ENCODE results near the gene NFIA. TPM values are rescaled to one million over a fixed set of nuclear protein-coding genes. Genes with fewer than 3 reads are reported as not detected.

Gene NFIA
- polyA plus RNA-seq, 1 donor (not counting 4 experiments of a cell fraction or from before 2014, with no cell fraction given): 14.7 TPM

GRCh38 chr1:61295818-61296537 lies 213.6 kb downstream of the NFIA start:
- no peak overlapping the region for H3K4me3 ChIP-seq (ENCODE audit: control insufficient read depth in 2 of 3, extremely low read depth in 1 of 3, insufficient read depth in 2 of 3, low read depth in 1 of 3, low read length in 3 of 3)
- no peak overlapping the region for H3K9ac ChIP-seq (ENCODE audit: control insufficient read depth, extremely low read depth, insufficient read depth, low read length)
- no peaks in the 10 kb centered on the region for H3K27me3 ChIP-seq (ENCODE audit: control insufficient read depth, extremely low read depth, insufficient read depth, low read length)
- peaks cover 7% of the 10 kb centered on the region for H3K79me2 ChIP-seq (ENCODE audit: control insufficient read depth, insufficient read depth, low read length)
- H3K9me1 ChIP-seq (ENCODE audit: control insufficient read depth, extremely low read depth, insufficient read depth, low read length): no peaks in the 10 kb centered on the region
- H3K27ac ChIP-seq (ENCODE audit: control insufficient read depth, insufficient read depth, low read length): no peak overlapping the region
- H3K9me3 ChIP-seq (ENCODE audit: control insufficient read depth, low read depth, low read length): no peaks in the 10 kb centered on the region
- no peaks in the 10 kb centered on the region for H3K36me3 ChIP-seq (ENCODE audit: control insufficient read depth in 2 of 2, extremely low read depth in 1 of 2, insufficient read depth in 2 of 2, low read length in 2 of 2)
- no peak overlapping the region for H2AFZ ChIP-seq (ENCODE audit: control insufficient read depth, low read length)
- no peak for DNase-seq (ENCODE audit: low read depth, low spot score)
- dilution Hi-C loops (cut with MboI; ENCODE audit: extremely low pct_ligation_motif_present, low sequenced_read_pairs): no loop called here
- TF ChIP-seq, protein P1, sequence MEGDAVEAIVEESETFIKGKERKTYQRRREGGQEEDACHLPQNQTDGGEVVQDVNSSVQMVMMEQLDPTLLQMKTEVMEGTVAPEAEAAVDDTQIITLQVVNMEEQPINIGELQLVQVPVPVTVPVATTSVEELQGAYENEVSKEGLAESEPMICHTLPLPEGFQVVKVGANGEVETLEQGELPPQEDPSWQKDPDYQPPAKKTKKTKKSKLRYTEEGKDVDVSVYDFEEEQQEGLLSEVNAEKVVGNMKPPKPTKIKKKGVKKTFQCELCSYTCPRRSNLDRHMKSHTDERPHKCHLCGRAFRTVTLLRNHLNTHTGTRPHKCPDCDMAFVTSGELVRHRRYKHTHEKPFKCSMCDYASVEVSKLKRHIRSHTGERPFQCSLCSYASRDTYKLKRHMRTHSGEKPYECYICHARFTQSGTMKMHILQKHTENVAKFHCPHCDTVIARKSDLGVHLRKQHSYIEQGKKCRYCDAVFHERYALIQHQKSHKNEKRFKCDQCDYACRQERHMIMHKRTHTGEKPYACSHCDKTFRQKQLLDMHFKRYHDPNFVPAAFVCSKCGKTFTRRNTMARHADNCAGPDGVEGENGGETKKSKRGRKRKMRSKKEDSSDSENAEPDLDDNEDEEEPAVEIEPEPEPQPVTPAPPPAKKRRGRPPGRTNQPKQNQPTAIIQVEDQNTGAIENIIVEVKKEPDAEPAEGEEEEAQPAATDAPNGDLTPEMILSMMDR (optimal IDR thresholded peaks at IDR 0.05 in 1 of 3, IDR thresholded peaks at IDR 0.05 in 1 of 3, conservative IDR thresholded peaks at IDR 0.05 in 1 of 3; ENCODE audit: extremely low read depth in 1 of 3, insufficient read depth in 2 of 3, low read length in 3 of 3): no peak
- TF ChIP-seq EZH2 (IDR thresholded peaks at IDR 0.05; ENCODE audit: low read length): no peak
- FAIRE-seq: no peak
- H3K4me2 ChIP-seq (ENCODE audit: control insufficient read depth, extremely low read depth, insufficient read depth, low read depth, low read length): no peak overlapping the region
- peaks cover 17% of the 10 kb centered on the region for H3K4me1 ChIP-seq (ENCODE audit: control insufficient read depth, extremely low read depth, insufficient read depth, low read length)
- H4K20me1 ChIP-seq (ENCODE audit: control insufficient read depth, extremely low read depth, insufficient read depth, low read length): no peaks in the 10 kb centered on the region

DNA sequence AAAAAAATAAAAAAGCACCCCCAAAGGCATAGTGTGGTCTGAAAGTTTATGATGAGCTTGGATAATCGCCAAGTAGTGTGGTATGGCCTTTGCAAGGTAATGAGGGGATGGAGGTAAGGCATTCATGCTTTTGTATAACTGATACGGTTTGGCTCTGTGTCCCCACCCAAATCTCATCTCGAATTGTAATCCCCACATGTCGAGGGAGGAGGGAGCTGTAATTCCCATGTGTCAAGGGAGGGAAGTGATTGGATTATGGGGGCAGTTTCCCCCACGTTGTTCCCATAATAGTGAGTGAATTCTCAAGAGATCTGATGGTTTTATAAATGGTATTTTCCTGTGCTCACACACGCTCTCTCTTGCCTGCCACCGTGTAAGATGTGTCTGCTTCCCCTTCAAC lies 215.5 kb downstream of the NFIA start:
- dilution Hi-C loops (cut with MboI; ENCODE audit: extremely low pct_ligation_motif_present, low sequenced_read_pairs): no loop called here
- H3K9ac ChIP-seq (ENCODE audit: control insufficient read depth, extremely low read depth, insufficient read depth, low read length): no peak overlapping the region
- H3K79me2 ChIP-seq (ENCODE audit: control insufficient read depth, insufficient read depth, low read length): peaks cover 7% of the 10 kb centered on the region
- H3K9me3 ChIP-seq (ENCODE audit: control insufficient read depth, low read depth, low read length): no peaks in the 10 kb centered on the region
- H3K27me3 ChIP-seq (ENCODE audit: control insufficient read depth, extremely low read depth, insufficient read depth, low read length): no peaks in the 10 kb centered on the region
- no peak overlapping the region for H2AFZ ChIP-seq (ENCODE audit: control insufficient read depth, low read length)
- no peak overlapping the region for H3K4me3 ChIP-seq (ENCODE audit: control insufficient read depth in 2 of 3, extremely low read depth in 1 of 3, insufficient read depth in 2 of 3, low read depth in 1 of 3, low read length in 3 of 3)
- TF ChIP-seq, protein P1 (optimal IDR thresholded peaks at IDR 0.05 in 1 of 3, IDR thresholded peaks at IDR 0.05 in 1 of 3, conservative IDR thresholded peaks at IDR 0.05 in 1 of 3; ENCODE audit: extremely low read depth in 1 of 3, insufficient read depth in 2 of 3, low read length in 3 of 3): no peak
- no peak for TF ChIP-seq EZH2 (IDR thresholded peaks at IDR 0.05; ENCODE audit: low read length)
- DNase-seq (ENCODE audit: low read depth, low spot score) (no peak), FAIRE-seq (no peak)
- no peaks in the 10 kb centered on the region for H3K9me1 ChIP-seq (ENCODE audit: control insufficient read depth, extremely low read depth, insufficient read depth, low read length)
- no peak overlapping the region for H3K4me2 ChIP-seq (ENCODE audit: control insufficient read depth, extremely low read depth, insufficient read depth, low read depth, low read length)
- H3K36me3 ChIP-seq (ENCODE audit: control insufficient read depth in 2 of 2, extremely low read depth in 1 of 2, insufficient read depth in 2 of 2, low read length in 2 of 2): peaks cover 0 to 2% of the 10 kb centered on the region in 2 experiments
- H3K4me1 ChIP-seq (ENCODE audit: control insufficient read depth, extremely low read depth, insufficient read depth, low read length): peaks cover 27% of the 10 kb centered on the region
- no peak overlapping the region for H3K27ac ChIP-seq (ENCODE audit: control insufficient read depth, insufficient read depth, low read length)
- no peaks in the 10 kb centered on the region for H4K20me1 ChIP-seq (ENCODE audit: control insufficient read depth, extremely low read depth, insufficient read depth, low read length)
